ENCODE results near the gene TMOD2. TPM values are rescaled to one million over a fixed set of nuclear protein-coding genes. Genes with fewer than 3 reads are reported as not detected.

The TMOD2 gene
- total and polyA plus RNA-seq, 2 experiments from 2014 or later = 3.0 to 5.9 TPM

DNA sequence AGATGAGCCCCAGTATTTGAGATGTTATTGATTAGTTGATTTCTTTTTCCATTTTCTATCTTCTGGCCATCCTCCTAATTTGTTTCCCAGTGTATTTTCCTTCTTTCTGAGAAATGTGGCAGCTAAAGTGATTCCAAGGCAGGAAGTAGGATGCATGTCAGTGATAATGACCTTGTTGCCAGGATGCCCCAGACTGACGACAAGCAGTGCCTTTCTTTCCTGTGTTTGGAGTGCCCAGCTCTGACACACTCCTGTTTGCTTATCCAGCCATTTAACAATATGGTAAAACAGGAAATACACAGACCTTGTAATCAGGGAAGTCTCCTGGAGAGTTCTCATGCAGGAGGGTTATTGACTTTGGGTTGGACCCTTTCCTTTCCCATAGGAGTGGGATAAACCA is 20.4 kb downstream of the TMOD2 start:
- no peaks in the 10 kb centered on the region for H3K9me3 Mint-ChIP-seq
- no peak overlapping the region for H2AFZ ChIP-seq
- no peak overlapping the region for H3K27ac ChIP-seq (ENCODE audit: low read depth)
- H3K36me3 Mint-ChIP-seq (ENCODE audit: low read depth) = no peaks in the 10 kb centered on the region; the same call in 1 of the 3 replicates
- H3K36me3 ChIP-seq (ENCODE audit: insufficient read depth) = no peaks in the 10 kb centered on the region
- no peak overlapping the region for H3K4me3 Mint-ChIP-seq
- peaks cover 8% of the 10 kb centered on the region; the same call in 1 of the 2 replicates for H3K4me1 ChIP-seq (ENCODE audit: insufficient read depth)
- H3K4me1 Mint-ChIP-seq = peaks cover 10% of the 10 kb centered on the region; the same call in 2 of the 3 replicates
- H3K4me2 ChIP-seq = no peak overlapping the region
- no peaks in the 10 kb centered on the region for H4K20me1 ChIP-seq (replicated peaks; ENCODE audit: insufficient read depth)
- ATAC-seq (no peak), DNase-seq (ENCODE audit: low spot score) (no peak)
- no peak overlapping the region for H3K27ac Mint-ChIP-seq
- no peak overlapping the region for H3K4me3 ChIP-seq
- no peaks in the 10 kb centered on the region for H3K79me2 ChIP-seq (replicated peaks; ENCODE audit: insufficient read depth)
- H3K27me3 Mint-ChIP-seq (ENCODE audit: insufficient read depth, low read depth, poor library complexity) = peaks cover 5% of the 10 kb centered on the region
- TF ChIP-seq JUNB (IDR thresholded peaks at IDR 0.05; ENCODE audit: unreplicated experiment) = no peak
- no peak for TF ChIP-seq CTCF (conservative IDR thresholded peaks at IDR 0.05; ENCODE audit: low read depth in 2 of 2)
- TF ChIP-seq NANOG (IDR thresholded peaks at IDR 0.05; ENCODE audit: borderline replicate concordance) = no peak
- TF ChIP-seq, protein P1, sequence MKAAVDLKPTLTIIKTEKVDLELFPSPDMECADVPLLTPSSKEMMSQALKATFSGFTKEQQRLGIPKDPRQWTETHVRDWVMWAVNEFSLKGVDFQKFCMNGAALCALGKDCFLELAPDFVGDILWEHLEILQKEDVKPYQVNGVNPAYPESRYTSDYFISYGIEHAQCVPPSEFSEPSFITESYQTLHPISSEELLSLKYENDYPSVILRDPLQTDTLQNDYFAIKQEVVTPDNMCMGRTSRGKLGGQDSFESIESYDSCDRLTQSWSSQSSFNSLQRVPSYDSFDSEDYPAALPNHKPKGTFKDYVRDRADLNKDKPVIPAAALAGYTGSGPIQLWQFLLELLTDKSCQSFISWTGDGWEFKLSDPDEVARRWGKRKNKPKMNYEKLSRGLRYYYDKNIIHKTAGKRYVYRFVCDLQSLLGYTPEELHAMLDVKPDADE (IDR thresholded peaks at IDR 0.05) = no peak
- no peak for TF ChIP-seq EZH2 (IDR thresholded peaks at IDR 0.05; ENCODE audit: low read depth, unreplicated experiment)
- TF ChIP-seq POLR2AphosphoS5 (IDR thresholded peaks at IDR 0.05; ENCODE audit: low read depth) = no peak
- no peak for TF ChIP-seq EZH2phosphoT487 (IDR thresholded peaks at IDR 0.05; ENCODE audit: unreplicated experiment)
- TF ChIP-seq ZNF462 (CRISPR knock-in tag; IDR thresholded peaks at IDR 0.05) = no peak
- TF ChIP-seq ZNF114 (CRISPR knock-in tag; IDR thresholded peaks at IDR 0.05) = no peak
- no peak for TF ChIP-seq STAT1 (IDR thresholded peaks at IDR 0.05; ENCODE audit: unreplicated experiment)
- no peak for TF ChIP-seq CREB1 (CRISPR knock-in tag; IDR thresholded peaks at IDR 0.05; ENCODE audit: low read depth)
- TF ChIP-seq, protein P2, sequence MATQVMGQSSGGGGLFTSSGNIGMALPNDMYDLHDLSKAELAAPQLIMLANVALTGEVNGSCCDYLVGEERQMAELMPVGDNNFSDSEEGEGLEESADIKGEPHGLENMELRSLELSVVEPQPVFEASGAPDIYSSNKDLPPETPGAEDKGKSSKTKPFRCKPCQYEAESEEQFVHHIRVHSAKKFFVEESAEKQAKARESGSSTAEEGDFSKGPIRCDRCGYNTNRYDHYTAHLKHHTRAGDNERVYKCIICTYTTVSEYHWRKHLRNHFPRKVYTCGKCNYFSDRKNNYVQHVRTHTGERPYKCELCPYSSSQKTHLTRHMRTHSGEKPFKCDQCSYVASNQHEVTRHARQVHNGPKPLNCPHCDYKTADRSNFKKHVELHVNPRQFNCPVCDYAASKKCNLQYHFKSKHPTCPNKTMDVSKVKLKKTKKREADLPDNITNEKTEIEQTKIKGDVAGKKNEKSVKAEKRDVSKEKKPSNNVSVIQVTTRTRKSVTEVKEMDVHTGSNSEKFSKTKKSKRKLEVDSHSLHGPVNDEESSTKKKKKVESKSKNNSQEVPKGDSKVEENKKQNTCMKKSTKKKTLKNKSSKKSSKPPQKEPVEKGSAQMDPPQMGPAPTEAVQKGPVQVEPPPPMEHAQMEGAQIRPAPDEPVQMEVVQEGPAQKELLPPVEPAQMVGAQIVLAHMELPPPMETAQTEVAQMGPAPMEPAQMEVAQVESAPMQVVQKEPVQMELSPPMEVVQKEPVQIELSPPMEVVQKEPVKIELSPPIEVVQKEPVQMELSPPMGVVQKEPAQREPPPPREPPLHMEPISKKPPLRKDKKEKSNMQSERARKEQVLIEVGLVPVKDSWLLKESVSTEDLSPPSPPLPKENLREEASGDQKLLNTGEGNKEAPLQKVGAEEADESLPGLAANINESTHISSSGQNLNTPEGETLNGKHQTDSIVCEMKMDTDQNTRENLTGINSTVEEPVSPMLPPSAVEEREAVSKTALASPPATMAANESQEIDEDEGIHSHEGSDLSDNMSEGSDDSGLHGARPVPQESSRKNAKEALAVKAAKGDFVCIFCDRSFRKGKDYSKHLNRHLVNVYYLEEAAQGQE (IDR thresholded peaks at IDR 0.05; ENCODE audit: unreplicated experiment) = no peak
- no peak for TF ChIP-seq ZNF331 (CRISPR knock-in tag; IDR thresholded peaks at IDR 0.05; ENCODE audit: low read depth)
- no peaks in the 10 kb centered on the region for H3K9me2 ChIP-seq (ENCODE audit: insufficient read depth)
- no peaks in the 10 kb centered on the region for H3F3A ChIP-seq (replicated peaks; ENCODE audit: low read depth)
- no peaks in the 10 kb centered on the region for H3K27me3 ChIP-seq (ENCODE audit: insufficient read depth)
